HG03521 (cell line): ENCODE measurements around the gene WDR82.

ENCODE experiments used
- ATAC-seq: cut with Tn5 transposase; IDR thresholded peaks from one replicate; pipeline ENCODE4 v1.9.1; 2021; ENCODE audit warnings: mild to moderate bottlenecking, moderate library complexity; ENCODE audit not compliant: unreplicated experiment

Gene WDR82

GRCh38 chr3:52227117-52227516 lies 51.3 kb downstream of the WDR82 start:
- ATAC-seq = no peak

GRCh38 chr3:52226229-52226817 lies 52.1 kb downstream of the WDR82 start:
- ATAC-seq = no peak

GRCh38 chr3:52225452-52226228 lies 52.8 kb downstream of the WDR82 start, which contains the start of gene TLR9:
TLR9 (minus strand) TSS chr3:52225645; CDS start chr3:52225529, 116 bp downstream.
- ATAC-seq = peak; percentile 66

GRCh38 chr3:52223449-52224408 lies 54.7 kb downstream of the WDR82 start:
- no peak for ATAC-seq

- no peak for ATAC-seq
Measured at GRCh38 chr3:52222319-52223221, 55.9 kb downstream of the WDR82 start.

GRCh38 chr3:52221563-52222318 lies 56.7 kb downstream of the WDR82 start:
- ATAC-seq = no peak

GRCh38 chr3:52221141-52221562 lies 57.3 kb downstream of the WDR82 start:
- ATAC-seq = no peak

- peak; percentile 44 for ATAC-seq
Measured at GRCh38 chr3:52220380-52221026, 57.9 kb downstream of the WDR82 start.

- ATAC-seq = no peak
Measured at GRCh38 chr3:52218937-52219650, 59.4 kb downstream of the WDR82 start.

GRCh38 chr3:52218454-52218853 lies 60.0 kb downstream of the WDR82 start:
- ATAC-seq = no peak

- ATAC-seq = no peak
Measured at GRCh38 chr3:52218026-52218425, 60.4 kb downstream of the WDR82 start.

- ATAC-seq = no peak
Measured at GRCh38 chr3:52217409-52217805, 61.0 kb downstream of the WDR82 start.

GRCh38 chr3:52216585-52217408 lies 61.7 kb downstream of the WDR82 start:
- no peak for ATAC-seq

- no peak for ATAC-seq
Measured at GRCh38 chr3:52215351-52215750, 63.1 kb downstream of the WDR82 start.

- ATAC-seq = no peak
Measured at GRCh38 chr3:52213901-52214300, 64.5 kb downstream of the WDR82 start.

GRCh38 chr3:52213005-52213404 lies 65.4 kb downstream of the WDR82 start:
- no peak for ATAC-seq

- ATAC-seq = no peak
Measured at GRCh38 chr3:52211268-52211891, 67.1 kb downstream of the WDR82 start.
